ENCODE data around the gene GABRB1. TPM values are rescaled to one million over a fixed set of nuclear protein-coding genes. Genes with fewer than 3 reads are reported as not detected.

The GABRB1 gene
- total and polyA plus RNA-seq, 2 donors (not counting 3 experiments of a cell fraction or from before 2014, with no cell fraction given) = not detected

- H3K27me3 ChIP-seq (ENCODE audit: control insufficient read depth in 2 of 2, insufficient read depth in 2 of 2, low read length in 2 of 2) = no peaks in the 10 kb centered on the region
- H3K9ac ChIP-seq (replicated peaks; ENCODE audit: extremely low read depth, insufficient read depth, low read length) = no peak overlapping the region
- ChIA-PET CTCF (interaction anchor here (0.9 kb wide), 1 partner anchor 27 kb away, joined by 3 read pairs; no protein-coding TSS in a partner anchor), POLR2A (no interaction called here)
- H3K4me3 ChIP-seq (replicated peaks in 1 of 3; ENCODE audit: insufficient read depth in 1 of 3, low read depth in 1 of 3, low read length in 3 of 3) = no peak overlapping the region
- H2AFZ ChIP-seq (ENCODE audit: low read depth, low read length) = no peak overlapping the region
- FAIRE-seq = no peak
- no peaks in the 10 kb centered on the region for H3K4me1 ChIP-seq (ENCODE audit: control insufficient read depth, extremely low read depth, insufficient read depth, low read length)
- no peak for TF ChIP-seq POLR2A (IDR thresholded peaks at IDR 0.05; ENCODE audit: low read depth, low read length)
- TF ChIP-seq, protein P1, sequence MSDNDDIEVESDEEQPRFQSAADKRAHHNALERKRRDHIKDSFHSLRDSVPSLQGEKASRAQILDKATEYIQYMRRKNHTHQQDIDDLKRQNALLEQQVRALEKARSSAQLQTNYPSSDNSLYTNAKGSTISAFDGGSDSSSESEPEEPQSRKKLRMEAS (IDR thresholded peaks at IDR 0.05; ENCODE audit: insufficient read depth, insufficient read length) = no peak
- TF ChIP-seq FOS (IDR thresholded peaks at IDR 0.05; ENCODE audit: borderline replicate concordance, insufficient read depth, low read length) = no peak
- TF ChIP-seq, protein P2, sequence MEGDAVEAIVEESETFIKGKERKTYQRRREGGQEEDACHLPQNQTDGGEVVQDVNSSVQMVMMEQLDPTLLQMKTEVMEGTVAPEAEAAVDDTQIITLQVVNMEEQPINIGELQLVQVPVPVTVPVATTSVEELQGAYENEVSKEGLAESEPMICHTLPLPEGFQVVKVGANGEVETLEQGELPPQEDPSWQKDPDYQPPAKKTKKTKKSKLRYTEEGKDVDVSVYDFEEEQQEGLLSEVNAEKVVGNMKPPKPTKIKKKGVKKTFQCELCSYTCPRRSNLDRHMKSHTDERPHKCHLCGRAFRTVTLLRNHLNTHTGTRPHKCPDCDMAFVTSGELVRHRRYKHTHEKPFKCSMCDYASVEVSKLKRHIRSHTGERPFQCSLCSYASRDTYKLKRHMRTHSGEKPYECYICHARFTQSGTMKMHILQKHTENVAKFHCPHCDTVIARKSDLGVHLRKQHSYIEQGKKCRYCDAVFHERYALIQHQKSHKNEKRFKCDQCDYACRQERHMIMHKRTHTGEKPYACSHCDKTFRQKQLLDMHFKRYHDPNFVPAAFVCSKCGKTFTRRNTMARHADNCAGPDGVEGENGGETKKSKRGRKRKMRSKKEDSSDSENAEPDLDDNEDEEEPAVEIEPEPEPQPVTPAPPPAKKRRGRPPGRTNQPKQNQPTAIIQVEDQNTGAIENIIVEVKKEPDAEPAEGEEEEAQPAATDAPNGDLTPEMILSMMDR (IDR thresholded peaks at IDR 0.05; ENCODE audit: extremely low read depth in 1 of 2, insufficient read depth in 1 of 2, low read depth in 1 of 2, low read length in 2 of 2) = no peak
- no peak for TF ChIP-seq MYC (IDR thresholded peaks at IDR 0.05; ENCODE audit: low read depth, low read length)
- H3K9me1 ChIP-seq (replicated peaks; ENCODE audit: control insufficient read depth, extremely low read depth, insufficient read depth, low read length) = no peaks in the 10 kb centered on the region
- DNase-seq (ENCODE audit: low read depth, low spot score) = no peak
- H3K36me3 ChIP-seq (ENCODE audit: control insufficient read depth in 2 of 2, extremely low read depth in 1 of 2, insufficient read depth in 2 of 2, low read length in 2 of 2) = no peaks in the 10 kb centered on the region
- BruUV-seq (replicated peaks) = no TSS peak
- H3K4me2 ChIP-seq (ENCODE audit: insufficient read depth, low read length) = no peak overlapping the region
- intact Hi-C loops (cut with micrococcal nuclease) (no loop called here), dilution Hi-C loops (cut with MboI; ENCODE audit: extremely low pct_ligation_motif_present, low sequenced_read_pairs) (no loop called here)
- no peaks in the 10 kb centered on the region for H3K9me3 ChIP-seq (replicated peaks; ENCODE audit: control insufficient read depth, insufficient read depth, low read length)
- no peaks in the 10 kb centered on the region for H3K79me2 ChIP-seq (ENCODE audit: control insufficient read depth, insufficient read depth, low read length)
- H4K20me1 ChIP-seq (replicated peaks; ENCODE audit: control insufficient read depth, extremely low read depth, insufficient read depth, low read length) = no peaks in the 10 kb centered on the region
- H3K27ac ChIP-seq (ENCODE audit: insufficient read depth, low read depth, low read length) = no peak overlapping the region
Measured at GRCh38 chr4:47312170-47312569, 280.8 kb downstream of the GABRB1 start.

GRCh38 chr4:47313384-47313783 is 282.0 kb downstream of the GABRB1 start:
- Histone ChIP-seq H4K20me1 (replicated peaks; ENCODE audit: control insufficient read depth, extremely low read depth, insufficient read depth, low read length) (no peaks in the 10 kb centered on the region), H3K9me1 (replicated peaks; ENCODE audit: control insufficient read depth, extremely low read depth, insufficient read depth, low read length) (no peaks in the 10 kb centered on the region), H3K9me3 (replicated peaks; ENCODE audit: control insufficient read depth, insufficient read depth, low read length) (no peaks in the 10 kb centered on the region), H3K9ac (replicated peaks; ENCODE audit: extremely low read depth, insufficient read depth, low read length) (no peak overlapping the region), H3K4me2 (ENCODE audit: insufficient read depth, low read length) (no peak overlapping the region), H2AFZ (ENCODE audit: low read depth, low read length) (no peak overlapping the region), H3K36me3 (ENCODE audit: control insufficient read depth in 2 of 2, extremely low read depth in 1 of 2, insufficient read depth in 2 of 2, low read length in 2 of 2) (no peaks in the 10 kb centered on the region), H3K27ac (ENCODE audit: insufficient read depth, low read depth, low read length) (no peak overlapping the region), H3K4me3 (replicated peaks in 1 of 3; ENCODE audit: insufficient read depth in 1 of 3, low read depth in 1 of 3, low read length in 3 of 3) (no peak overlapping the region), H3K79me2 (ENCODE audit: control insufficient read depth, insufficient read depth, low read length) (no peaks in the 10 kb centered on the region), H3K27me3 (ENCODE audit: control insufficient read depth in 2 of 2, insufficient read depth in 2 of 2, low read length in 2 of 2) (no peaks in the 10 kb centered on the region), H3K4me1 (ENCODE audit: control insufficient read depth, extremely low read depth, insufficient read depth, low read length) (no peaks in the 10 kb centered on the region)
- dilution Hi-C loops (cut with MboI; ENCODE audit: extremely low pct_ligation_motif_present, low sequenced_read_pairs) = no loop called here
- DNase-seq (ENCODE audit: low read depth, low spot score) (no peak), FAIRE-seq (no peak)
- POLR2A ChIA-PET = no interaction called here
- CTCF ChIA-PET = no interaction called here
- no TSS peak for BruUV-seq (replicated peaks)
- TF ChIP-seq MYC (IDR thresholded peaks at IDR 0.05; ENCODE audit: low read depth, low read length) (no peak), JUN (IDR thresholded peaks at IDR 0.05; ENCODE audit: borderline replicate concordance, insufficient read depth, insufficient read length, low read depth) (no peak), FOS (IDR thresholded peaks at IDR 0.05; ENCODE audit: borderline replicate concordance, insufficient read depth, low read length) (no peak)
- TF ChIP-seq, protein P2 (IDR thresholded peaks at IDR 0.05; ENCODE audit: extremely low read depth in 1 of 2, insufficient read depth in 1 of 2, low read depth in 1 of 2, low read length in 2 of 2) = no peak
- intact Hi-C loops (cut with micrococcal nuclease) = no loop called here

All from endothelial cell of umbilical vein (primary cell).